Stromal cell of bone marrow (primary cell): ENCODE measurements around the gene TBC1D16.

Source experiments
- DNase-seq: peaks from one replicate; pipeline ENCODE4 v3.0.0-alpha.2; 2012; ENCODE audit warnings: low read depth

TBC1D16 gene

GRCh38 chr17:80035687-80035936 is at the start of gene TBC1D16:
TBC1D16 (minus strand) TSS chr17:80035872; CDS start chr17:80013547, 22,325 bp downstream.
- DNase-seq, result no peak

- no peak for DNase-seq
Observed at GRCh38 chr17:80084773-80085172, 49.1 kb upstream of the TBC1D16 start.

- no peak for DNase-seq
Observed at GRCh38 chr17:80083136-80083661, 47.5 kb upstream of the TBC1D16 start.

- DNase-seq, result peak; percentile 61
Observed at GRCh38 chr17:80082403-80083135, 46.9 kb upstream of the TBC1D16 start.

GRCh38 chr17:80081596-80081995 is 45.9 kb upstream of the TBC1D16 start:
- no peak for DNase-seq

GRCh38 chr17:80080081-80080480 is 44.4 kb upstream of the TBC1D16 start:
- no peak for DNase-seq

- DNase-seq, result no peak
Observed at GRCh38 chr17:80072410-80072809, 36.7 kb upstream of the TBC1D16 start.

- DNase-seq, result peak; percentile 45
Observed at GRCh38 chr17:80071116-80071841, 35.6 kb upstream of the TBC1D16 start.

- no peak for DNase-seq
Observed at GRCh38 chr17:80070375-80071115, 34.9 kb upstream of the TBC1D16 start.

- peak; percentile 12 for DNase-seq
Observed at GRCh38 chr17:80068301-80069222, 32.9 kb upstream of the TBC1D16 start.

- no peak for DNase-seq
Observed at GRCh38 chr17:80067393-80067986, 31.8 kb upstream of the TBC1D16 start.

- no peak for DNase-seq
Observed at GRCh38 chr17:80065478-80066170, 30.0 kb upstream of the TBC1D16 start.

GRCh38 chr17:80064696-80065095 is 29.0 kb upstream of the TBC1D16 start:
- DNase-seq, result no peak

- DNase-seq, result no peak
Observed at GRCh38 chr17:80063830-80064585, 28.3 kb upstream of the TBC1D16 start.

GRCh38 chr17:80061421-80061820 is 25.7 kb upstream of the TBC1D16 start:
- DNase-seq, result no peak

- DNase-seq, result no peak
Observed at GRCh38 chr17:80060644-80061043, 25.0 kb upstream of the TBC1D16 start.

- DNase-seq, result no peak
Observed at GRCh38 chr17:80058311-80058955, 22.8 kb upstream of the TBC1D16 start.

- DNase-seq, result no peak
Observed at GRCh38 chr17:80055597-80055996, 19.9 kb upstream of the TBC1D16 start.

GRCh38 chr17:80053102-80053501 is 17.4 kb upstream of the TBC1D16 start:
- DNase-seq, result no peak
